Memory B cell (primary cell): ENCODE data around the gene RBMS3.
"Not testable (repeated sequence)": the region's sequence is repeated elsewhere in the genome, so short reads cannot be mapped to it uniquely, and the experiment has no call there.

Source experiments
- ATAC-seq: fragments of 150-1000 bp; cut with Tn5 transposase; 2 replicates; pipeline ENCODE4 v1.10.0; 2021; ENCODE audit warnings: low read depth, mild to moderate bottlenecking, moderate library complexity
- DNase-seq, 2 donors: peaks; one replicate each; pipeline ENCODE4 v3.0.0; 2022; ENCODE audit warnings: low spot score in 2 of 2
- H3K27ac Mint-ChIP-seq: one replicate; pipeline ENCODE4 v1.8.0; 2022; ENCODE audit warnings: mild to moderate bottlenecking, moderate library complexity, mixed read lengths
- H3K27me3 Mint-ChIP-seq: one replicate; pipeline ENCODE4 v1.8.0; 2022; ENCODE audit warnings: mixed read lengths
- H3K36me3 Mint-ChIP-seq: one replicate; pipeline ENCODE4 v1.8.0; 2022; ENCODE audit warnings: mild to moderate bottlenecking, mixed read lengths
- H3K4me1 Mint-ChIP-seq: one replicate; pipeline ENCODE4 v1.8.0; 2022; ENCODE audit warnings: mixed read lengths
- H3K4me3 Mint-ChIP-seq: one replicate; pipeline ENCODE4 v1.8.0; 2022; ENCODE audit warnings: mild to moderate bottlenecking, moderate library complexity, mixed read lengths
- H3K9me3 Mint-ChIP-seq: one replicate; pipeline ENCODE4 v1.8.0; 2022; ENCODE audit warnings: mixed read lengths

The RBMS3 gene

GRCh38 chr3:29348316-29348715, 67.4 kb downstream of the RBMS3 start:
- ATAC-seq (no peak), DNase-seq (no peak)
- Mint-ChIP-seq H3K36me3 (no peaks in the 10 kb centered on the region), H3K4me1 (no peaks in the 10 kb centered on the region), H3K9me3 (peaks cover 4% of the 10 kb centered on the region), H3K4me3 (no peak overlapping the region), H3K27ac (no peak overlapping the region), H3K27me3 (no peaks in the 10 kb centered on the region)

GRCh38 chr3:29349049-29349448, 68.2 kb downstream of the RBMS3 start:
- Mint-ChIP-seq H3K4me1 (no peaks in the 10 kb centered on the region), H3K4me3 (no peak overlapping the region), H3K9me3 (peaks cover 3% of the 10 kb centered on the region), H3K27ac (no peak overlapping the region), H3K27me3 (no peaks in the 10 kb centered on the region), H3K36me3 (no peaks in the 10 kb centered on the region)
- DNase-seq (no peak), ATAC-seq (no peak)

DNA sequence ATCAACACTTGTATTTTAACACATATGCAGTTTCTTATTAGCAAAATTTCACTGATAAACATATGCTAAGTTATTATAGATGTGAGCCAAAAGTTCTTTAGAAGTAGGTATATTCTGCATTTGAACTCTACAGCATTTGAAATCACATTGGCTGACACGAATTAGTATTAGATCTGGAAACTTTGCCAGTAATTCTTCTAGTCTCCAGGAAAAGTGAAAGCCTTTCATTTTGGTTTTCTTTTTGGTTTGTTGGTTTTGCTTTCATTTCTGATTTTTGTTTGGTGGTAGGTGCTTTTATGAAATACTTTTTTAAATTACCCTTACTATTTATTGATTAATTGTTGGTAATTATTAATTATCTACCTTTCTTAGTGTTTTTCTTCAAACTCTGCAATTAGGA, 72.9 kb downstream of the RBMS3 start:
- H3K27me3 Mint-ChIP-seq = no peaks in the 10 kb centered on the region
- no peak for ATAC-seq
- DNase-seq = no peak
- no peak overlapping the region for H3K27ac Mint-ChIP-seq
- no peaks in the 10 kb centered on the region for H3K36me3 Mint-ChIP-seq
- no peaks in the 10 kb centered on the region for H3K4me1 Mint-ChIP-seq
- H3K4me3 Mint-ChIP-seq = no peak overlapping the region
- peaks cover 2% of the 10 kb centered on the region for H3K9me3 Mint-ChIP-seq

DNA sequence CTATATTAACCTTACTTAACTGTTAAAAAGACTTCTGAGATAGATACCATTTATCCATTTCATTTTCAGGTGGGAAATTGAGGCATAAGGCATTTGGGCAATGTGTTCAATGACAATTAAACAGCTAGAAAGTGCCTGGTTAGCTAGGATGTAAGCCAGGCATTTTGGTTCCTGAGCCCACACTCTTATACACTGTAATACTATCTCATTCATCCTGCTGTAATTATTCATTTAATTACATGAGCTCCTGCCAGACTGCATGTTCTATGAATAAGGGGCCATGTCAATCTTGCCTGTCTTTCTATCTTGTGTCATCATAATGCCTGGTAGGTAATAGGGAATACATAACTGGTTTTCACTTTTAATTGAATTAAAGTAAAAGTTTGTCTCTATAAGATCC, 74.0 kb downstream of the RBMS3 start:
- H3K4me3 Mint-ChIP-seq = no peak overlapping the region
- H3K9me3 Mint-ChIP-seq = peaks cover 2% of the 10 kb centered on the region
- no peaks in the 10 kb centered on the region for H3K27me3 Mint-ChIP-seq
- no peak overlapping the region for H3K27ac Mint-ChIP-seq
- no peak for DNase-seq
- ATAC-seq = no peak
- H3K36me3 Mint-ChIP-seq = no peaks in the 10 kb centered on the region
- no peaks in the 10 kb centered on the region for H3K4me1 Mint-ChIP-seq

- no peak for DNase-seq
- Mint-ChIP-seq H3K4me1 (no peaks in the 10 kb centered on the region), H3K27me3 (no peaks in the 10 kb centered on the region), H3K4me3 (no peak overlapping the region), H3K9me3 (peaks cover 4% of the 10 kb centered on the region), H3K27ac (no peak overlapping the region), H3K36me3 (no peaks in the 10 kb centered on the region)
- ATAC-seq = no peak
These were observed 75.2 kb downstream of the RBMS3 start for GRCh38 chr3:29356062-29356461.

DNA sequence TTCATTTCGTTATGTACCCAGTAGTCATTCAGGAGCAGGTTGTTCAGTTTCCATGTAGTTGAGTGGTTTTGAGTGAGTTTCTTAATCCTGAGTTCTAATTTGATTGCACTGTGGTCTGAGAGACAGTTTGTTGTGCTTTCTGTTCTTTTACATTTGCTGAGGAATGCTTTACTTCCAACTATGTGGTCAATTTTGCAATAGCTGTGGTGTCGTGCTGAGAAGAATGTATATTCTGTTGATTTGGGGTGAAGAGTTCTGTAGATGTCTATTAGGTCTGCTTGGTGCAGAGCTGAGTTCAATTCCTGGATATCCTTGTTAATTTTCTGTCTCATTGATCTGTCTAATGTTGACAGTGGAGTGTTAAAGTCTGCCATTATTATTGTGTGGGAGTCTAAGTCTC, 79.4 kb downstream of the RBMS3 start:
- H3K4me3 Mint-ChIP-seq, ATAC-seq, H3K9me3 Mint-ChIP-seq, H3K4me1 Mint-ChIP-seq, DNase-seq, H3K27ac Mint-ChIP-seq, H3K36me3 Mint-ChIP-seq, H3K27me3 Mint-ChIP-seq: not testable (repeated sequence)

DNA sequence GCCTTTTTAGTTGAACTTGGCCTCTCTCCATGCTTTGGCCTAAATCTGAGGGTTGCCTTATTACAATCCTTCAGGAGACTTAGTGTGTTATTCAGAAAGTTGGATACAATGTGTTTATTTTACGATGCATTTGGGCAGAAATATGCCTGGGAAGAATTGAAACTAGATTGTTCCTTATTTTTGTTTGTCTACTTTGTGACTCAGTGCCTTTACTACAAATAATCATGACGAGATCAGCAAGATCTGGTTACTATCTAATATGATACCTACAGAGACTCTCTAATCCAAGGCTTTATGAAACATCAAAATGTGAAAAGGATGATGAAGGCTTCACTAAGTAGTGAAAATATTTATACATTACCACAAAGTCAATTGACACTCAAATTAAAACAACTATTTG, 82.2 kb downstream of the RBMS3 start:
- no peak for DNase-seq
- H3K9me3 Mint-ChIP-seq = peaks cover 2% of the 10 kb centered on the region
- H3K4me3 Mint-ChIP-seq = no peak overlapping the region
- H3K36me3 Mint-ChIP-seq = no peaks in the 10 kb centered on the region
- ATAC-seq = no peak
- no peaks in the 10 kb centered on the region for H3K4me1 Mint-ChIP-seq
- H3K27me3 Mint-ChIP-seq = no peaks in the 10 kb centered on the region
- H3K27ac Mint-ChIP-seq = no peak overlapping the region

GRCh38 chr3:29370021-29370420, 89.2 kb downstream of the RBMS3 start:
- no peak overlapping the region for H3K4me3 Mint-ChIP-seq
- no peaks in the 10 kb centered on the region for H3K27me3 Mint-ChIP-seq
- H3K36me3 Mint-ChIP-seq = no peaks in the 10 kb centered on the region
- peaks cover 2% of the 10 kb centered on the region for H3K9me3 Mint-ChIP-seq
- DNase-seq (no peak), ATAC-seq (no peak)
- H3K4me1 Mint-ChIP-seq = no peaks in the 10 kb centered on the region
- H3K27ac Mint-ChIP-seq = no peak overlapping the region

- Mint-ChIP-seq H3K27me3 (no peaks in the 10 kb centered on the region), H3K27ac (no peak overlapping the region), H3K36me3 (no peaks in the 10 kb centered on the region), H3K4me3 (no peak overlapping the region), H3K9me3 (peaks cover 2% of the 10 kb centered on the region), H3K4me1 (no peaks in the 10 kb centered on the region)
- DNase-seq = no peak
- ATAC-seq = no peak
These were observed 89.9 kb downstream of the RBMS3 start for GRCh38 chr3:29370476-29371420.

DNA sequence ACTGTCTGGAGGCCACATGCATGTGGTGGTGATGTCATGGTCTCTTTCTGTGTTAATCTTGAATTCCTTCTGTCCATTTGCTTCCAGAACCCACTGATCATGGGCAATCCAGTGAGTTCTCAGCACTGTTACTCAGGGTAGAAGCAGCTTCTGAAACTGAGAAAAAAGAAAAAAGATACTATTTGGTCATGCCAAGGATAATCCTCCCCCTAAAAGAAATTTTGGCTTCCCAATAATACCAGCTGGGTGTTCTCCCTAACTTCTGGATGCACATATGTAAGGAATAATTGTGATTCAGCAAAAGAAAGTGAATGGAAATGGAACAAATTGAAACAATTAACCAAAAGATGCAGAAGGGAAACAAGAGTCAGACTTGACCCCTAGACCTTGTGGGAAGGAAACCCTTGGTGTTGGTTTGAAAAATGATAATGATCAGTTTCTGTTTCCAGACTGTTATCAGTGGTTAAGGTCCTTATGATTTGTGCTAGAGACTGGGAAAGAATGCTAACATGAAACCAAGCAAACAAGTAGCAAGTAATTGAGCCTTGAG, 92.3 kb downstream of the RBMS3 start:
- H3K27ac Mint-ChIP-seq = no peak overlapping the region
- no peak overlapping the region for H3K4me3 Mint-ChIP-seq
- peaks cover 2% of the 10 kb centered on the region for H3K9me3 Mint-ChIP-seq
- DNase-seq = no peak
- H3K36me3 Mint-ChIP-seq = no peaks in the 10 kb centered on the region
- no peaks in the 10 kb centered on the region for H3K4me1 Mint-ChIP-seq
- H3K27me3 Mint-ChIP-seq = no peaks in the 10 kb centered on the region
- ATAC-seq = no peak

- no peaks in the 10 kb centered on the region for H3K27me3 Mint-ChIP-seq
- no peaks in the 10 kb centered on the region for H3K9me3 Mint-ChIP-seq
- no peaks in the 10 kb centered on the region for H3K36me3 Mint-ChIP-seq
- no peak overlapping the region for H3K27ac Mint-ChIP-seq
- DNase-seq (no peak), ATAC-seq (no peak)
- H3K4me3 Mint-ChIP-seq = no peak overlapping the region
- no peaks in the 10 kb centered on the region for H3K4me1 Mint-ChIP-seq
These were observed 93.4 kb downstream of the RBMS3 start for GRCh38 chr3:29374226-29374625.

- H3K4me1 Mint-ChIP-seq = no peaks in the 10 kb centered on the region
- peaks cover 2% of the 10 kb centered on the region for H3K9me3 Mint-ChIP-seq
- H3K4me3 Mint-ChIP-seq = no peak overlapping the region
- ATAC-seq = no peak
- no peak overlapping the region for H3K27ac Mint-ChIP-seq
- DNase-seq = no peak
- H3K36me3 Mint-ChIP-seq = no peaks in the 10 kb centered on the region
- H3K27me3 Mint-ChIP-seq = no peaks in the 10 kb centered on the region
These were observed 98.2 kb downstream of the RBMS3 start for GRCh38 chr3:29379097-29379496.

DNA sequence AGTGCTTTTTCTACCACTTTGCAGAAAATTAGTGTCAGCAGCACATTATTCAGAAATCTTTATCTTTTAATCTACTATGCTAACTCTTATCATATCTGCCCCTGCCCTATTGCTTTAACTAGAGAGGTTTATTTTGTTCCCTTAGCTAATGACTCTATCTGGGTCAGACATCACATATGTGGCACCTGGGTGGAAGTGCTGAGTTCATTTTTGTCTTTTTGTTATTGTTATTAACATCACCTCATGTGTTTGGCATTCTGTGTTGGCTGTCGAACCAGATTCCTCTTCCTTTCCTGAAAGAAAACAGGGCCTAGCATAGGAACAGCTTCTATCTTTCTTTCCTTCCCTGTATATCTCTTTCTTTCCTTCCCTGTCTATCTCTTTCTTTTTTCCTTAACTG, 100.7 kb downstream of the RBMS3 start:
- Mint-ChIP-seq H3K36me3 (no peaks in the 10 kb centered on the region), H3K27me3 (no peaks in the 10 kb centered on the region)
- no peak for ATAC-seq

GRCh38 chr3:29382409-29382808, 101.5 kb downstream of the RBMS3 start:
- no peaks in the 10 kb centered on the region for H3K36me3 Mint-ChIP-seq
- H3K4me1 Mint-ChIP-seq = no peaks in the 10 kb centered on the region
- ATAC-seq (no peak), DNase-seq (no peak)
- no peak overlapping the region for H3K27ac Mint-ChIP-seq
- no peak overlapping the region for H3K4me3 Mint-ChIP-seq
- H3K27me3 Mint-ChIP-seq = no peaks in the 10 kb centered on the region
- peaks cover 5% of the 10 kb centered on the region for H3K9me3 Mint-ChIP-seq

More for the DNA sequence above, 100.7 kb downstream of the RBMS3 start:
- DNase-seq = no peak
- no peak overlapping the region for H3K27ac Mint-ChIP-seq
- peaks cover 3% of the 10 kb centered on the region for H3K9me3 Mint-ChIP-seq
- H3K4me1 Mint-ChIP-seq = no peaks in the 10 kb centered on the region
- H3K4me3 Mint-ChIP-seq = no peak overlapping the region

DNA sequence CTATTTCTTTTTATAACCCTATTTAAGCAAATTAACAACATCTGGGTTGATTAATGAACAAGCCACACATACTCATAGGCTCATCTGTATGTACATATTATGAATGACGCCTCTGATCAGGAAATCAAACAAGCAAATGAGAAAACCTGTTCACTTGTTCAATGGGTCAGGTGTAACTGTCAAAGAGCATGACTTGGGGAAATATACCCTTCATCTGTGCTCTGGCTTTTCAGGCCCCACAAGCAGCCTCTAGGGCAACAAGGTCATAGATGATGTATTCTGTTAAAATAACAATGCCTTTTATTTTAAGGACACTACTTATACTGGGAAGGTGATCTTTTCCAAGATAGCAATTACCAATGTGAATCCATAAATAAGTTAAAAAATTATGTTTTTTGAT, 102.0 kb downstream of the RBMS3 start:
- ATAC-seq (no peak), DNase-seq (no peak)
- H3K36me3 Mint-ChIP-seq = no peaks in the 10 kb centered on the region
- H3K4me1 Mint-ChIP-seq = no peaks in the 10 kb centered on the region
- H3K27me3 Mint-ChIP-seq = no peaks in the 10 kb centered on the region
- H3K4me3 Mint-ChIP-seq = no peak overlapping the region
- no peak overlapping the region for H3K27ac Mint-ChIP-seq
- H3K9me3 Mint-ChIP-seq = peaks cover 7% of the 10 kb centered on the region
